ENCODE data around the gene PTGES2. TPM values are rescaled to one million over a fixed set of nuclear protein-coding genes. Genes with fewer than 3 reads are reported as not detected.

Gene PTGES2
- total and polyA plus RNA-seq, 2 donors from 2014 or later = 64.1 to 117 TPM

DNA sequence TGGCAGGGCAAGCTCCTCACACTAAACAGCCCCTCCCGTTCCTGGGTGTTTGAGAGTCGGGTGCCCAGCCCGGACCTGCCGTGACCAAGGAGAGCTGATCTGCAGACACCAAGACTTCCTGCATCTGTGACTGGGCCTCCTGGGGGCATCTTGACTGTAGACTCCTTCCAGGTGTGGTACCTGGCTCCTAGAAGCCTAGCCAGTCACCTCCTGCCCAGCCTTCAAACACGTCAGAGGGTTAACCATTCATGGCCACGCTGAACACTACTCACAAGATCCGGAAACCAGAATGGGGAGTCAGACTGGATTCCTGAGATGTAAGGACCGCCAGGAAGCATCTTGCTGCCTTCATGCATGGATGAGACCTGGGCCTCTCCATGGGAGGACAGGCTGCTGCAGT lies 18.0 kb upstream of the PTGES2 start:
- FAIRE-seq (no peak), DNase-seq (peak in 4 of 5 donors; percentile 55 to 82 (median 76))
- intact Hi-C loops (cut with DNase I) = no loop called here

DNA sequence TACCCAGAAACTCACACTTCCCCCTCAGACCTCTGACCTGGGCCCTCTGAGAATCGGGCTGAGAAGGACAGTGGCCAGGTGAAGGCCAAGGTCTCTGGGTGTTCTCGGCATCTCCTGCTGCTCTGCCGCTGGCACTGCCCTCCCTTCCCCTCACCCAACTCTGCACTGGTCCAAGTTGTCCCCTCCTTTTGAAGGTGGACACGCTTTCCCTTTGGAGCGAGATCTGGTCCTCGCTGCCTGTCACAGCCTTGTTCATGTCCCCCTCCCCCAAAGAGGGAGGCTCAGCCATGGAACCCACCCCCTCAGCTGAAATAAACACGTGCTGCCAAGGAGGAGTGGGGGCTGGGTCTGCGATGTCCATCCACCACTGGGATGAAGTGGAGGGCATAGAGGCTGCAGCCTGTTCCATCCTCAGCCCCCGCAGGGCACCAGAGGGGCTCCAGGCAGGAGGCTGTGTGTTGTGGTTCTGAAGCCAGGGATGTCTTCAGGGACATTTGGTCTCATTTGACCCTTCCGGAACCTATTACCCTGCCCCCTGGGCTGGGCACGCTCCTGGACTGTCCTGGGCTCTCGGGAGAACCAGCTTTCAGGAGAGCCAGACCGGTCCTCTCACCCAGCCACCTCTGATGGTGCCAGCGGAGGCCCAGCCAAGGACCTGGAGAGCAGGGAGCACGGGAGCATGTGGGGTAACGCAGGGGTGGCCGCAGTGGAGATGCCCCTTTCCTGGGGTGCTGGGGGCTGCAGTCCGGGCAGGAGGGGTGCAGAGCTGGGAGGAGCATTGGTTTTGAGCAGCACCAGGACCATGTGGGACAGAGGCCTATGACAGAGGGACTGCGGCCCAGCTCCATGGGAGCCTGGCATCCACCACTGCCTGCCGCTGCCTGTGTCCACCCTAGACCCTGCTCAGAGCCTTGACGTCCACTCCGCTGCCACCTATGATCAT lies 17.0 kb upstream of the PTGES2 start:
- H3K27me3 ChIP-seq (ENCODE audit: control insufficient read depth, insufficient read depth, low read length) = no peaks in the 10 kb centered on the region
- H3K4me3 ChIP-seq (ENCODE audit: low read length in 3 of 3) = no peak overlapping the region
- H3K9ac ChIP-seq (ENCODE audit: low read length in 3 of 3) = no peak overlapping the region
- H3K36me3 ChIP-seq (ENCODE audit: control insufficient read depth in 2 of 3, insufficient read depth in 3 of 3, low read length in 3 of 3) = no peaks in the 10 kb centered on the region
- H3K27ac ChIP-seq (ENCODE audit: low read depth in 2 of 2, low read length in 2 of 2) = no peak overlapping the region
- H3K9me3 ChIP-seq (ENCODE audit: control insufficient read depth in 2 of 3, insufficient read depth in 1 of 3, low read length in 3 of 3) = no peaks in the 10 kb centered on the region
- TF ChIP-seq, protein P1, sequence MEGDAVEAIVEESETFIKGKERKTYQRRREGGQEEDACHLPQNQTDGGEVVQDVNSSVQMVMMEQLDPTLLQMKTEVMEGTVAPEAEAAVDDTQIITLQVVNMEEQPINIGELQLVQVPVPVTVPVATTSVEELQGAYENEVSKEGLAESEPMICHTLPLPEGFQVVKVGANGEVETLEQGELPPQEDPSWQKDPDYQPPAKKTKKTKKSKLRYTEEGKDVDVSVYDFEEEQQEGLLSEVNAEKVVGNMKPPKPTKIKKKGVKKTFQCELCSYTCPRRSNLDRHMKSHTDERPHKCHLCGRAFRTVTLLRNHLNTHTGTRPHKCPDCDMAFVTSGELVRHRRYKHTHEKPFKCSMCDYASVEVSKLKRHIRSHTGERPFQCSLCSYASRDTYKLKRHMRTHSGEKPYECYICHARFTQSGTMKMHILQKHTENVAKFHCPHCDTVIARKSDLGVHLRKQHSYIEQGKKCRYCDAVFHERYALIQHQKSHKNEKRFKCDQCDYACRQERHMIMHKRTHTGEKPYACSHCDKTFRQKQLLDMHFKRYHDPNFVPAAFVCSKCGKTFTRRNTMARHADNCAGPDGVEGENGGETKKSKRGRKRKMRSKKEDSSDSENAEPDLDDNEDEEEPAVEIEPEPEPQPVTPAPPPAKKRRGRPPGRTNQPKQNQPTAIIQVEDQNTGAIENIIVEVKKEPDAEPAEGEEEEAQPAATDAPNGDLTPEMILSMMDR (IDR thresholded peaks at IDR 0.05; ENCODE audit: borderline replicate concordance, extremely low read depth, insufficient read depth) = no peak
- FAIRE-seq (no peak), DNase-seq (peak in 1 of 5 donors; percentile 55)
- intact Hi-C loops (cut with DNase I) = no loop called here
- H3K4me1 ChIP-seq (ENCODE audit: control insufficient read depth in 2 of 3, insufficient read depth in 2 of 3, low read depth in 1 of 3, low read length in 3 of 3) = peaks cover 0 to 7% (median 6%) of the 10 kb centered on the region in 3 donors

More for the DNA sequence above, 18.0 kb upstream of the PTGES2 start:
- H3K36me3 ChIP-seq (ENCODE audit: control insufficient read depth in 2 of 3, insufficient read depth in 3 of 3, low read length in 3 of 3) = no peaks in the 10 kb centered on the region
- no peak overlapping the region for H3K27ac ChIP-seq (ENCODE audit: low read depth in 2 of 2, low read length in 2 of 2)
- TF ChIP-seq, protein P1 (IDR thresholded peaks at IDR 0.05; ENCODE audit: borderline replicate concordance, extremely low read depth, insufficient read depth) = no peak
- no peak overlapping the region for H3K4me3 ChIP-seq (ENCODE audit: low read length in 3 of 3)
- H3K27me3 ChIP-seq (ENCODE audit: control insufficient read depth, insufficient read depth, low read length) = no peaks in the 10 kb centered on the region
- H3K9ac ChIP-seq (ENCODE audit: low read length in 3 of 3) = no peak overlapping the region
- peaks cover 0 to 7% (median 6%) of the 10 kb centered on the region in 3 donors for H3K4me1 ChIP-seq (ENCODE audit: control insufficient read depth in 2 of 3, insufficient read depth in 2 of 3, low read depth in 1 of 3, low read length in 3 of 3)
- H3K9me3 ChIP-seq (ENCODE audit: control insufficient read depth in 2 of 3, insufficient read depth in 1 of 3, low read length in 3 of 3) = no peaks in the 10 kb centered on the region

DNA sequence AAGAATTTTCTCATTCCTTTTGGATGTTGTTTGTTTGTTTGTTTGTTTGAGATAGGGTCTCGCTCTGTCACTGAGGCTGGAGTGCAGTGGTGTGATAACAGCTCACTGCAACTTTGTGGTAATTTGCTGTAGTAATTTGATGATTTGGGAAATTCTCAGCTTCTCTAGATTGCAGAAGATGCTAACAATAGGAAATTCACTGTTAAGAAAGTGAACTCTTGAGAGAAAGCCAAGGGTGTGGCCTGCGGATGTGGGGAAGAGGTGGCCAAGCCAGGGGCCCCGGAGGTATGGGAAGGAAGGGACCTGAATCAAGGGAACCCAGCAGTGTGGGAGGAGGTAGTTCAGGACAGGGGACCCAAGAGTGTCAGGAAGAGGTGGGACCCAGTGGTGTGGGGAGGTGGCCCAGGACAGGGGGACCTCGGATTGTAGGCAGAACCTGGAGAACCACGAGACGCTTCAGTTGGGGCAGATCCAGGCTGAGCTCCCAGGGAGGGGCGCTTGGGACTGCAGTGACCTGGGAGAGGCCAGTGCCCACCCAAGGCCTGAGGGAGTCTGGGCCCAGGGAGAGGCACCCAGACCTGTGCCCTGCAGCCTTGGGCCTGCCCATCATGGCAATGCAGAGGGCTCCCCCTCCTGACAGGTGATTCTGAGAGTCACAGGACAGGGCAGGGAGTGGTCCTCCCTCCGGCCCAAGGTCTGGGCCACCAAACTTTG lies 16.2 kb upstream of the PTGES2 start:
- H3K9me3 ChIP-seq (ENCODE audit: control insufficient read depth in 2 of 3, insufficient read depth in 1 of 3, low read length in 3 of 3) = no peaks in the 10 kb centered on the region
- H3K4me1 ChIP-seq (ENCODE audit: control insufficient read depth in 2 of 3, insufficient read depth in 2 of 3, low read depth in 1 of 3, low read length in 3 of 3) = peaks cover 0 to under 1% (median 0%) of the 10 kb centered on the region in 3 donors
- intact Hi-C loops (cut with DNase I) = no loop called here
- TF ChIP-seq, protein P1 (IDR thresholded peaks at IDR 0.05; ENCODE audit: borderline replicate concordance, extremely low read depth, insufficient read depth) = no peak
- H3K27ac ChIP-seq (ENCODE audit: low read depth in 2 of 2, low read length in 2 of 2) = no peak overlapping the region
- no peak overlapping the region for H3K9ac ChIP-seq (ENCODE audit: low read length in 3 of 3)
- H3K4me3 ChIP-seq (ENCODE audit: low read length in 3 of 3) = no peak overlapping the region
- no peaks in the 10 kb centered on the region for H3K27me3 ChIP-seq (ENCODE audit: control insufficient read depth, insufficient read depth, low read length)
- FAIRE-seq = no peak
- H3K36me3 ChIP-seq (ENCODE audit: control insufficient read depth in 2 of 3, insufficient read depth in 3 of 3, low read length in 3 of 3) = no peaks in the 10 kb centered on the region
- peak in 1 of 5 donors; percentile 65 for DNase-seq
